SK-N-SH treated with all-trans-retinoic acid at 6 μM for 48 hours (cell line): ENCODE results near the gene CEACAM21.

Experiments
- ATAC-seq: fragments of 200-7000 bp; cut with Tn5 transposase; 3 replicates; pipeline ENCODE4 v1.9.1; 2020; ENCODE audit warnings: mild to moderate bottlenecking, moderate library complexity
- ARNTL ChIP-seq: fragments of 450-650 bp; formaldehyde crosslinking; IDR thresholded peaks from 2 replicates; pipeline ENCODE4 v1.5.0; 2020; ENCODE audit warnings: low read depth, mild to moderate bottlenecking, moderate library complexity, borderline replicate concordance
- BACH2 ChIP-seq: fragments of 250-450 bp; sonication (Bioruptor Pico); IDR thresholded peaks from 2 replicates; pipeline ENCODE4 v1.9.0; 2021; ENCODE audit warnings: mild to moderate bottlenecking, borderline replicate concordance
- CREB5 ChIP-seq: fragments of 250-450 bp; sonication (Bioruptor Pico); IDR thresholded peaks from 2 replicates; pipeline ENCODE4 v1.5.1; 2020; ENCODE audit warnings: low read depth, mild to moderate bottlenecking, moderate library complexity
- CSDC2 ChIP-seq: fragments of 250-450 bp; sonication (Bioruptor Pico); IDR thresholded peaks from 2 replicates; pipeline ENCODE4 v1.5.0; 2020; ENCODE audit warnings: mild to moderate bottlenecking, moderate library complexity
- ESRRG ChIP-seq: fragments of 250-450 bp; sonication (Bioruptor Pico); IDR thresholded peaks from 2 replicates; pipeline ENCODE4 v1.6.1; 2021; ENCODE audit warnings: mild to moderate bottlenecking
- GLIS3 ChIP-seq: fragments of 250-450 bp; sonication (Bioruptor Pico); IDR thresholded peaks from 2 replicates; pipeline ENCODE4 v1.5.0; 2020; ENCODE audit warnings: mild to moderate bottlenecking, moderate library complexity
- ISL1 ChIP-seq: fragments of 250-450 bp; sonication (Bioruptor Pico); IDR thresholded peaks from 2 replicates; pipeline ENCODE4 v2.1.2; 2022; ENCODE audit warnings: mild to moderate bottlenecking, moderate library complexity
- OSR1 ChIP-seq: fragments of 250-450 bp; sonication (Bioruptor Pico); IDR thresholded peaks from 2 replicates; pipeline ENCODE4 v1.8.0; 2022; ENCODE audit warnings: moderate library complexity, mild to moderate bottlenecking, inconsistent platforms
- POU6F1 ChIP-seq: fragments of 250-450 bp; sonication (Bioruptor Pico); IDR thresholded peaks from 2 replicates; pipeline ENCODE4 v1.8.0; 2021; ENCODE audit warnings: low read depth, mild to moderate bottlenecking, moderate library complexity, borderline replicate concordance
- PPARA ChIP-seq: fragments of 250-450 bp; sonication (Bioruptor Pico); IDR thresholded peaks from 2 replicates; pipeline ENCODE4 v1.5.0; 2020; ENCODE audit warnings: mild to moderate bottlenecking, borderline replicate concordance
- TCF4 ChIP-seq: fragments of 250-450 bp; sonication (Bioruptor Pico); IDR thresholded peaks from 2 replicates; pipeline ENCODE4 v1.8.0; 2021; ENCODE audit warnings: mild to moderate bottlenecking, moderate library complexity, borderline replicate concordance
- TOX ChIP-seq: fragments of 250-450 bp; sonication (Bioruptor Pico); IDR thresholded peaks from 2 replicates; pipeline ENCODE4 v1.8.0; 2021; ENCODE audit warnings: mild to moderate bottlenecking, moderate library complexity, borderline replicate concordance
- TSHZ2 ChIP-seq: fragments of 250-450 bp; sonication (Bioruptor Pico); IDR thresholded peaks from 2 replicates; pipeline ENCODE4 v1.5.0; 2020; ENCODE audit warnings: mild to moderate bottlenecking, moderate library complexity
- ZFP3 ChIP-seq: fragments of 250-450 bp; sonication (Bioruptor Pico); IDR thresholded peaks from 2 replicates; pipeline ENCODE4 v1.5.0; 2020; ENCODE audit warnings: mild to moderate bottlenecking, moderate library complexity
- ZFP30 ChIP-seq: fragments of 450-650 bp; formaldehyde crosslinking; IDR thresholded peaks from 2 replicates; pipeline ENCODE4 v1.5.0; 2022; ENCODE audit warnings: mild to moderate bottlenecking, moderate library complexity
- ZNF565 ChIP-seq: fragments of 450-650 bp; formaldehyde crosslinking; conservative IDR thresholded peaks from 2 replicates; pipeline ENCODE4 v1.5.0; 2020; ENCODE audit warnings: low read depth, mild to moderate bottlenecking, moderate library complexity
- ZNF70 ChIP-seq: fragments of 450-650 bp; formaldehyde crosslinking; IDR thresholded peaks from 2 replicates; pipeline ENCODE4 v1.5.0; 2020; ENCODE audit warnings: mild to moderate bottlenecking, moderate library complexity
- ZNF8 ChIP-seq: fragments of 450-650 bp; formaldehyde crosslinking; IDR thresholded peaks from 2 replicates; pipeline ENCODE4 v1.5.0; 2020; ENCODE audit warnings: mild to moderate bottlenecking, moderate library complexity
- TF ChIP-seq, protein P1 (sequence below): fragments of 250-450 bp; sonication (Bioruptor Pico); IDR thresholded peaks from 2 replicates; pipeline ENCODE4 v1.8.0; 2020; ENCODE audit warnings: mild to moderate bottlenecking, moderate library complexity, borderline replicate concordance
- TF ChIP-seq, protein P2 (sequence below): fragments of 250-450 bp; sonication (Bioruptor Pico); IDR thresholded peaks from 2 replicates; pipeline ENCODE4 v1.5.1; 2021; ENCODE audit warnings: mild to moderate bottlenecking, moderate library complexity

The CEACAM21 gene

DNA sequence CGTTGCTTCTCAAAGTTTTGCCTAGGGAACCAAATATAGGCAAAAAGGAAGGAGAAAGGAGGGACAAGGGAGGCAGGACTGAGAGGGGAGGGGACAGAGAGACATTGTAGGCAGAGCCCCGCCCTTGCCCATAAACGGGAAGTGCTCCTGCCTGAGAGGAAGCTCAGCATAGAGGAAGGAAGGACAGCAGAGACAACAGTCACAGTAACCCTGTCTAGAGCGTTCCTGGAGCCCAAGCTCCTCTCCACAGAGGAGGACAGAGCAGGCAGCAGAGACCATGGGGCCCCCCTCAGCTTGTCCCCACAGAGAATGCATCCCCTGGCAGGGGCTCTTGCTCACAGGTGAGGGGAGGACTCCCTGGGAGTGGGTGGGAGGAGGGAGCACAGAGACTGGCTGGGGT is at the start of gene CEACAM21:
Gene CEACAM21 (plus strand): TSS at position 169 of the 400 bp plus-strand sequence. CDS start 109 bp downstream, at position 278.
- TF ChIP-seq, protein P1, sequence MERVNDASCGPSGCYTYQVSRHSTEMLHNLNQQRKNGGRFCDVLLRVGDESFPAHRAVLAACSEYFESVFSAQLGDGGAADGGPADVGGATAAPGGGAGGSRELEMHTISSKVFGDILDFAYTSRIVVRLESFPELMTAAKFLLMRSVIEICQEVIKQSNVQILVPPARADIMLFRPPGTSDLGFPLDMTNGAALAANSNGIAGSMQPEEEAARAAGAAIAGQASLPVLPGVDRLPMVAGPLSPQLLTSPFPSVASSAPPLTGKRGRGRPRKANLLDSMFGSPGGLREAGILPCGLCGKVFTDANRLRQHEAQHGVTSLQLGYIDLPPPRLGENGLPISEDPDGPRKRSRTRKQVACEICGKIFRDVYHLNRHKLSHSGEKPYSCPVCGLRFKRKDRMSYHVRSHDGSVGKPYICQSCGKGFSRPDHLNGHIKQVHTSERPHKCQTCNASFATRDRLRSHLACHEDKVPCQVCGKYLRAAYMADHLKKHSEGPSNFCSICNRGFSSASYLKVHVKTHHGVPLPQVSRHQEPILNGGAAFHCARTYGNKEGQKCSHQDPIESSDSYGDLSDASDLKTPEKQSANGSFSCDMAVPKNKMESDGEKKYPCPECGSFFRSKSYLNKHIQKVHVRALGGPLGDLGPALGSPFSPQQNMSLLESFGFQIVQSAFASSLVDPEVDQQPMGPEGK (CRISPR knock-in tag) = no peak
- no peak for TF ChIP-seq OSR1 (CRISPR knock-in tag)
- TF ChIP-seq, protein P2, sequence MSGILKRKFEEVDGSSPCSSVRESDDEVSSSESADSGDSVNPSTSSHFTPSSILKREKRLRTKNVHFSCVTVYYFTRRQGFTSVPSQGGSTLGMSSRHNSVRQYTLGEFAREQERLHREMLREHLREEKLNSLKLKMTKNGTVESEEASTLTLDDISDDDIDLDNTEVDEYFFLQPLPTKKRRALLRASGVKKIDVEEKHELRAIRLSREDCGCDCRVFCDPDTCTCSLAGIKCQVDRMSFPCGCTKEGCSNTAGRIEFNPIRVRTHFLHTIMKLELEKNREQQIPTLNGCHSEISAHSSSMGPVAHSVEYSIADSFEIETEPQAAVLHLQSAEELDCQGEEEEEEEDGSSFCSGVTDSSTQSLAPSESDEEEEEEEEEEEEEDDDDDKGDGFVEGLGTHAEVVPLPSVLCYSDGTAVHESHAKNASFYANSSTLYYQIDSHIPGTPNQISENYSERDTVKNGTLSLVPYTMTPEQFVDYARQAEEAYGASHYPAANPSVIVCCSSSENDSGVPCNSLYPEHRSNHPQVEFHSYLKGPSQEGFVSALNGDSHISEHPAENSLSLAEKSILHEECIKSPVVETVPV (CRISPR knock-in tag) = no peak
- no peak for TF ChIP-seq ZFP30 (CRISPR knock-in tag)
- no peak for TF ChIP-seq POU6F1 (CRISPR knock-in tag)
- TF ChIP-seq ZNF70 (CRISPR knock-in tag) = no peak
- no peak for TF ChIP-seq TSHZ2 (CRISPR knock-in tag)
- TF ChIP-seq ESRRG (CRISPR knock-in tag) = no peak
- no peak for TF ChIP-seq ARNTL (CRISPR knock-in tag)
- no peak for TF ChIP-seq CREB5 (CRISPR knock-in tag)
- TF ChIP-seq ZFP3 (CRISPR knock-in tag) = no peak
- TF ChIP-seq CSDC2 (CRISPR knock-in tag) = no peak
- no peak for TF ChIP-seq PPARA (CRISPR knock-in tag)
- no peak for TF ChIP-seq GLIS3 (CRISPR knock-in tag)
- no peak for TF ChIP-seq TOX (CRISPR knock-in tag)
- TF ChIP-seq, all 23 proteins: peak for 0
- ATAC-seq = no peak

DNA sequence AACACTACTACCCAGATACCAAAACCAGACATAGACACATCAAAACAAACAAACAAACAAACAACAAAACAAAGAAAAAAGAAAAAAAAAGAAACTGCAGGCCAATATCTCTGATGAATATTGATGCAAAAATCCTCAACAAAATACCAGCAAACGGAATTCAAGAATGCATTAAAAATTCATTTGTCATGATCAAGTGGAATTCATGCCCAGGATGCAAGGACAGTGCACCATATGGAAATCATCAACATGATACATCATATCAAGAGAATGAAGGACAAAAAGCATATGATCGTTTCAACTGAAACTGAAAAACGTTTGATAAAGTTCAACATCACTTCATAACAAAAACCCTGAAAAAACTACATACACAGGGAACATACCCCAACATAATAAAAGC is 48.9 kb upstream of the CEACAM21 start:
- ATAC-seq = no peak
- TF ChIP-seq TSHZ2 (CRISPR knock-in tag) = no peak
- TF ChIP-seq ZNF8 (CRISPR knock-in tag) = no peak
- no peak for TF ChIP-seq ZNF565
- TF ChIP-seq ARNTL (CRISPR knock-in tag) = no peak
- no peak for TF ChIP-seq ISL1 (CRISPR knock-in tag)
- TF ChIP-seq, protein P1 (CRISPR knock-in tag) = no peak
- TF ChIP-seq TCF4 = no peak
- no peak for TF ChIP-seq ZNF70 (CRISPR knock-in tag)
- no peak for TF ChIP-seq GLIS3 (CRISPR knock-in tag)
- TF ChIP-seq, protein P2 (CRISPR knock-in tag) = no peak
- no peak for TF ChIP-seq POU6F1 (CRISPR knock-in tag)
- TF ChIP-seq BACH2 (CRISPR knock-in tag) = no peak
- no peak for TF ChIP-seq PPARA (CRISPR knock-in tag)
